GM21390 (cell line): ENCODE results near the gene ZNF280D.

Source experiments
- ATAC-seq: cut with Tn5 transposase; IDR thresholded peaks from one replicate; pipeline ENCODE4 v1.9.1; 2021; ENCODE audit not compliant: unreplicated experiment

The ZNF280D gene

GRCh38 chr15:56754772-56755370, 21.6 kb upstream of the ZNF280D start:
- no peak for ATAC-seq

GRCh38 chr15:56752986-56753385, 19.7 kb upstream of the ZNF280D start:
- no peak for ATAC-seq

- ATAC-seq = no peak
Observed at GRCh38 chr15:56749982-56750381, 16.7 kb upstream of the ZNF280D start.

GRCh38 chr15:56744701-56745683, 11.7 kb upstream of the ZNF280D start:
- no peak for ATAC-seq

- no peak for ATAC-seq
Observed at GRCh38 chr15:56741541-56741940, 8.2 kb upstream of the ZNF280D start.

- ATAC-seq = no peak
Observed at GRCh38 chr15:56739964-56740640, 6.8 kb upstream of the ZNF280D start.

- ATAC-seq = no peak
Observed at GRCh38 chr15:56739474-56739873, 6.2 kb upstream of the ZNF280D start.

- no peak for ATAC-seq
Observed at GRCh38 chr15:56737791-56738190, 4.5 kb upstream of the ZNF280D start.

- ATAC-seq = no peak
Observed at GRCh38 chr15:56736881-56737707, 3.8 kb upstream of the ZNF280D start.

GRCh38 chr15:56736308-56736707, 3.0 kb upstream of the ZNF280D start:
- ATAC-seq = no peak

- no peak for ATAC-seq
Observed at GRCh38 chr15:56735589-56735988, 2.3 kb upstream of the ZNF280D start.

GRCh38 chr15:56734013-56734635, 815 bp upstream of the ZNF280D start:
- no peak for ATAC-seq

GRCh38 chr15:56732886-56733135, 498 bp downstream of the ZNF280D start:
- no peak for ATAC-seq

GRCh38 chr15:56732135-56732885, 999 bp downstream of the ZNF280D start:
- ATAC-seq = peak; percentile 11

- no peak for ATAC-seq
Observed at GRCh38 chr15:56731548-56731947, 1.8 kb downstream of the ZNF280D start.

GRCh38 chr15:56729561-56729960, 3.7 kb downstream of the ZNF280D start:
- ATAC-seq = no peak

- ATAC-seq = no peak
Observed at GRCh38 chr15:56725386-56725785, 7.9 kb downstream of the ZNF280D start.

GRCh38 chr15:56724232-56724631, 9.1 kb downstream of the ZNF280D start:
- no peak for ATAC-seq

- ATAC-seq = no peak
Observed at GRCh38 chr15:56723787-56724186, 9.5 kb downstream of the ZNF280D start.
